GM12891 (cell line): ENCODE data around the gene SRP19.

Experiments
- POLR2AphosphoS5 ChIP-seq: IDR thresholded peaks from 2 replicates; pipeline ENCODE4 v1.6.1; 2011; ENCODE audit warnings: low read depth, low read length, control low read depth
- TAF1 ChIP-seq: IDR thresholded peaks from 2 replicates; pipeline ENCODE4 v1.6.1; 2011; ENCODE audit warnings: low read depth, low read length, control low read depth

DNA sequence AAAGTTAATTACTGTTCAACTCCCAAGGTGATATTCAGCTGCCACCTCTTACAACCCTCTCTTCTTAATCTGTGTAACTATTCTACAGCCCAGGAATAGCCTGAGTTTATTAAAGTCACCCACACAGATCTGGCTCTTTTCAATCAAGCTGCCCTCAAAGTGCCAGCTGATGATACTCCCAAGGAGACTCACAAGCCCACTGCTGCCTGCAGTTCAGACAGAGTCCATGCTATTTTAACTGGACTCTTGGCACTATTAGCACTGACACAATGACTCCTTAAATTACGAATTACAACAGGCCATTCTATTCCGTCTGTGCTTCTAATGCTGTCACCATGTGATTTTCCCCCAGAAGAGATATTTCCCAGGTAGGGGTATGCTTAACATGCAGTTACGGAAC, 34.6 kb downstream of the SRP19 start:
- no peak for TF ChIP-seq TAF1
- no peak for TF ChIP-seq POLR2AphosphoS5
